DMS 273 (cell line): Measurements from ENCODE around the gene ONECUT2.
"Not testable (repeated sequence)": the region's sequence is repeated elsewhere in the genome, so short reads cannot be mapped to it uniquely, and the experiment has no call there.

Experiments used
- DNase-seq: peaks from one replicate; lab custom pipeline; 2025; ENCODE audit not compliant: unreplicated experiment; lab: John Stamatoyannopoulos, UW

Gene ONECUT2

DNA sequence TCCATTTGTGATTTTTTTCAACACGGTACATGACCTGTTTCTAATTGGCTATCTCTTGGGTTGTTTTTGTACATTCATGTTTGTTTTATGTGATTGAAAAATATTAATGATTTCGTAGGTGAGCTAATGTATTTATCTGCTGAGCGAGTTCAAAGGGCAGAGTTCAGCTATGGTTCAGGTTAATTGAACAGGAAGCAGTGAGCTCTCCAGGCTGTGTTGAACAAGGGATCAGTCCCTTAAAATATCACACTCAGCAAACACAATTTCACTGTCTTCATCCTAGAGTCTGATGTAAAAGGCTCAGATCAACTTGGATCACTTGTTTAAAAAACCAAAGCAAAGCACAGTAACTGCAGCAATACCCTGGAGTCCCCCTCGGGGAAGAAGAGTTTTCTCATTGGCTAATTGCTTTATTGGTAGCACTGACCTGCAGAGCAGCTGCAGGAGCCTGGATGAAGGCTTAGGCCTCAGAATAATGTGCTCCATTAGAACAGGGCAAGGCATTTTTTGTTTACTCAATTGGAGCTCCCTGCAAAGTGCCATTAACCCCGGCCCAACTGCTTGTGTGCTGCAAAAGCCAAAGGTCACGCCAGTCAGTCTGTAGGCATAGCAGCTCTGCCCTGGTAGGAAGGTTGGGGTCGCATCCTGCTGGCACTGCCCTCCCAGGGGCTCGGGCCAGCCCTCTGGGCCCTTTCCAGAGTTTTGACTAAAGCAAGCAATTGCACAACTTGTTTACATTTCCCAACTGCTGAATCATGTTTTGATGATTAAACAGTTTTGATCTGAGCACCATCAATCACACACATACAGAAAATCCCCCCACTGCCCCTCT, 10.5 kb downstream of the ONECUT2 start:
- no peak for DNase-seq

- DNase-seq, result peak; percentile 56
Measured at GRCh38 chr18:57446322-57446721, 11.1 kb downstream of the ONECUT2 start.

- DNase-seq, result no peak
Measured at GRCh38 chr18:57447154-57447621, 12.0 kb downstream of the ONECUT2 start.

- no peak for DNase-seq
Measured at GRCh38 chr18:57455576-57456129, 20.5 kb downstream of the ONECUT2 start.

DNA sequence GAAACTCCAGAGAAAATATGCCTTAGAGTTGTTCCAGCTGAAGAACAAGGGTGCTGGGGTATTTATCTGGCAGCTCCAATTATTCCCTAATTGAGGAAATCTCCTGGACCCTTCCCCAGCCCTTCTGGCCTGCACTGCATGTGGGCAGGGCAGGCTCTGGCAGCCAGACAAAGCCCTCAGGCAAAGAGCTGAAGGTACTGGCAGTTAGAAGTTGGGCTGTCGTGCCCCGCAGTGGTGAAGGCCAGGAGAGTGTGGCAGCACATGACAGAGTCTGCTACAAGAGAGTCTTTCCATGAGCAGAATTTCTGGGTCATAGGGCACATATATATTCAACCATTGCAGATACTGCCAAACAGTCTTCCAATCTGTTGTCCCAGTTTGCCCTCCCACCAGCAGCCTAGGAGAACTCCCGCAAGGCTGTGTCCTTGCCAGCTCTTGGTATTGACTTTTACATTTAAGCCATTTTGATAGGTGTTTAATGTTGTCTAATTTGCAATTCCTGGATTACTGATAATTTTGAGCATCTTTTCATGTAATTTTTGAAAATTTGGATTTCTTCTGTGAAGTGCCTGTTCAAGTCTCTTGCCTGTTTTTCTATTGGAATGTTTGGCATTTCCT, 26.6 kb downstream of the ONECUT2 start:
- DNase-seq, result no peak

DNA sequence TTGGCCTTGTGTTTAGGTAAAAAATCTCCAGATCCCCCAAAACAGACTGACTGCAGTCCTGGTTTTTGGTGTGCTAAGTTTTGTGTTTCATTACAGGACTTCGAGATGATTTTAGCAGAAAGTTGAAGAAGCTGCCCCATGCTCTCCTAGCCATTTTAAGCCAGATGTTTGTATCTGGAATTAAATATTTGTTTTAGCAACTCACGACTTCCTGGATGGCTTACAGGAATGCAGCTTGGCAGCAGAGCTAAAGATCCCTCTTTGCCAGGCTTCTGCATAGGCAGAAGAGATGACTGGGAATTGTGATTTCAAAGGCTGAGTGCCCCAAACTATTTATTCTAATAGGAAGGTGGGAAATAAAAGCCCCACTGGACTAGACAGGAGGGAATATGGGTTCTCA, 31.1 kb downstream of the ONECUT2 start:
- DNase-seq, result peak; percentile 63

GRCh38 chr18:57466745-57467409, 31.7 kb downstream of the ONECUT2 start:
- peak; percentile 79 for DNase-seq

DNA sequence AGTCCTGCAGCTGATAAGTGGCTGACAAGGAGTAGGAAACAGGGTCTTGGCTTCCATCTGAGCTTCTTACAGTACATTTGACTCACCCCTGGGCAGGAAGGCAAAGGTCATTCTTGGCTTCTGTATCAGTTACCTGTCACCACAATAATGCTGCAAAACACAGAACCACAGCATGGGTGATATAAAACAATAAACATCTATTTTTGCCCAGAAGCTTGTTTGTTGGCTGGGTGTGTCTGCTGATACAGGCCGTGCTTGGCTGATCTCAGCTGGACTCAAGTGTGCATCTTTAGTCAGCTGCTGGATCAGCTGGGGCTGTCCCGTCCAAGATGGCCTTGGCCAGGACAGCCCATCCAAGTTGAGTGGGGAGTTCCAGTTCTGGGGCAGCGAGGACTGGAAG, 34.7 kb downstream of the ONECUT2 start:
- no peak for DNase-seq

DNA sequence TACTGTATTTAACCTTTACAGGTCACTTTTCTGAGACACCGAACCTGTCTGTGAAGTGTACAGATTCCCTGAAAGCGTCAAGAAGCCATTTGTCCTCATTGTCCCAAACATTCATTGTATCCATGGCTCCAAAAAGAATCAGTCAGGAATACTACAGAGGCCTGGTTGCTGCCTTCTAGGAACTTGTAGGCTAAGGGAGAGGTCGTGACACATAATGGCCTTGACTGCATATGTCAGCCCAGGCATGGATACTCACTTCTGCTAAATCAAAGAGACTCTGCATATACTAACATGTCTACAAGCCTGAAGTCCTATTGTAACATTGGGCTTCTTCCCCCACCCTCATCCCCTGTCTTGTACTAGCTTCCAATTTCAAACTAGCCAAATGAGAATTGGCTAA, 40.2 kb downstream of the ONECUT2 start:
- no peak for DNase-seq

- DNase-seq, result no peak
Measured at GRCh38 chr18:57475903-57476302, 40.7 kb downstream of the ONECUT2 start.

- DNase-seq, result no peak
Measured at GRCh38 chr18:57480733-57481132, 45.6 kb downstream of the ONECUT2 start.

DNA sequence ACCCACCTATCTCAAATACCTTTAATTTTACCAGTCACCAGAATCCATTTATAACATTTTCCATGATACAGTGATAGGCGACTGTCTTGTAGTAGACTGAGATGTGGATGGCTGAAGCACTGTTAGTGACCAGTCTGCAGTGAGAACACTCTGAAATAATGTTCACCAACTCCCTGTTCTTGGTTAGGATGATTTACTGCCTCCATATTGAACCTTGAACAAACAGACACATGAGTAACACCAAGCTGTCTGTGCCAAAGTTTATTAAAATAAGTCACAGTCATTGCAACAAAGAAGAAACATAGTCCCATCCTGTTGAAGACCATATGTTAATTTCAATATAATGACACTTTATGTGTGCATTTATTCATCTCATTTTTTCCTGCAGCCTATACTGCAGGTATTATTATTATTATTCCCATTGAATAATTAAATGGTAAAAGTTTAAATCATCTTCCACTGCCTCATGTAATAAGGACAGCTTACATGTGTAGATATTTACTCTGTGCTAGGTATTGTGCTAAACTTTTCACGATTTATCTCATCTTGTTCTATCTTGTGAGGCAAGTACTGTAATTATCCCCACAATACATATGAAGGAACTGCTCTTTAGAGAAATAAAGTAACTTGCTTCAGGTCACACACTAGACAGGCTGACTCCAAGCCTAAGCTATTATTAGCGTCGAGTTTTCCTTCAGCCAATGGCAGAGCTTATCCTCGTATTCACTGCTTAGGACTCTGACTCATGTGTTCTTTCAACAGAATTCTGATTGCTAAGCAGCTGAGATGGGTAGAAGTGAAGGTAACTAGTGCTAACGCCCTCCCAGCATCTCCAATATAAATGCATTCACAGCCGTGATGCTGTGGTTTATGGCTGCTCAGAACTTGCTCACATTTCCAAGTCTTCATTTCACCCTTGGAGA, 62.5 kb downstream of the ONECUT2 start:
- peak; percentile 5 for DNase-seq

DNA sequence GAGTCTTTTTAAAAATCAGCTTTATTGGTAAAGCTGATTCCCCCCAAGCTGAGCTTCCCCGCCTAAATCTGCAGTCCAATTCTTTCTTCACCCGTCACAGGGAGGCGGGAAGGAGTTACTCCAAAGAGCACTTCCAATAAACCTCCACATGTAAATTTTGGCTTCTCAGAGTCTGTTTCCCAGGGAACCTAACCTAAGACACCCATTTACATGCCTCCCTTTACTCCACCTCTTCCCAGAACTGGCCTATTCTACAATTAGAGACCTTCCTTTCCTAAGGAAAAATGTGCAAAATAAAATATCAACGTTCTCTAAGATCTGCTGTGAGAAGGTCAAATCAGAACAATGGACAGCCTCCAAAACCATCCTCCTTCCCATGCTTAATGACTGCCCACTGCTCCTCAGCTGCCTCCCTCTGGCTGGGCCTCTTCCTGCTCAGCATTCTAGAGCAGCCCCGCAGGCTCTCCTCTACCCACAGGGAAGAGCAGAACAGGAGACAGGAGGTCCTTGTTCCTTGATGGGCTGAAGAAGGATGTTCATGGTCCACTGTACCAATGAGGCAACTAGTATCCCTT, 63.6 kb downstream of the ONECUT2 start:
- no peak for DNase-seq

DNA sequence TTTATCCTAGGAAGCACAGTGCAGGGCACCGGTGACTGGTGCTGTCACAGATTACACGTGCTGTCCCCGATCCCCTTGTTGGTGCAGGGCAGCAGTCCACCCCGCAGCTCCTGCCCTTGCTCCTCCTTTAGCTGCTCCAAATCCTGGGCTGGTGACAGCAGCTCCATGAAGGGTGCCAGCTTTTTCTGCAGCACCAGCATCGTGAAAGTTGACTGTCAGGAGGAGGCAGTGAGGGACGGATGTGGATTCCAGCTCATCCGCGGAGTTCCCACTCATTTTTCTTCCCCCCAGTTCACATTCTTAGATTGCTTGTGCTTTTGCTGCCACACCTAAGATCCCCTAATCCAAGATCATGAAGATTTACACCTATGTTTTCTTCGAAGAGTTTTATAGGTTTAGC, 67.5 kb downstream of the ONECUT2 start:
- DNase-seq, result no peak

DNA sequence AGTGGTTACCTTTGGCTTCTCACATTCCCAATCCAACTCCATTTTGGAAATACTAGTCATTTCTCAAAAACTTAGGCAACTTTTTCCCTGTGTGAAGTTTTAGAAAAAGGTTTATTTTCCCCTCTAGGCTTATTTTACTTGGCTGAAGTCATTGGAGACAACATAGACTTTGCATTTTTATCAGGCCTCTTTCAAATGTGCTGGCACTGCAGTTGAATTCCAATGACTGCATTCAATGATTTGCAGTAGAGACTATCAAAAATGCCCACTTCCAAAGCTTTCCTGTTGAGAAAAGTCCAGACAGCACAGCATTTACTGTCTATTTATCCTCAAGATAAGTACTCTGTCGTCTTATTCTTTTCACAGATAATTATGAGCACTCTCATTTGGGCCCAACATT, 70.1 kb downstream of the ONECUT2 start:
- no peak for DNase-seq

GRCh38 chr18:57516056-57516455, 80.9 kb downstream of the ONECUT2 start:
- no peak for DNase-seq

- DNase-seq, result no peak
Measured at GRCh38 chr18:57518533-57518932, 83.4 kb downstream of the ONECUT2 start.

DNA sequence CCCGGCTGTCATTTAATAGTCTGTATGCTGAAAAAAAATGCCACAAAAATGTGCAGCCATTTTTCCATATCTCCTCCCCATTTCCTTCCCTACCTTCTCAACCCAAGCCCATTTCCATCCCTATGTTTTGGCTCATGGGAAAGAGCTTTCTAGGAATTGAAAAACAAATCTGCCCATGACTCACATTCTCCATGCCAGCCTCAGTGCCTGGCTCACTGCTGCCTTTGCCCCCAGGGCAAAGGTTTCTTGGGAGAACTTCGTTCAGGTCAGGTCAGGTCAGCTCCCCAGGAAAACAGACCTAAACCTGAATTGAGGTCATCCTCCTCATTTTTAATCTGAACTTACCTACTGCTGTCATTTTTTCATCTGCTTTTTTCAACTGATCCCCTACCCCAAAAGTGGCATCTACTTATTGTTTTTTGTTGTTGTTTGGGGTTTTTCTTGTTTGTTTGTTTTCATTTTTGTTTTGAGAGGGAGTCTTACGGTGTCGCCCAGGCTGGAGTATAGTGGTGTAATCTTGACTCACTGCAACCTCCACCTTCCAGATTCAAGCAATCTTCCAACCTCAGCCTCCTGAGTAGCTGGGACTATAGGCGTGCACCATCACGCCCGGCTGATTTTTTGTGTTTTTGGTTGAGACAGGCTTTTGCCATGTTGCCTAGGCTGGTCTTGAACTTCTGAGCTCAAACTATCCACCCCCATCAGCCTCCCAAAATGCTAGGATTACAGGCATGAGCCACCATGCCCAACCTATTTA, 84.7 kb downstream of the ONECUT2 start:
- DNase-seq, result no peak

DNA sequence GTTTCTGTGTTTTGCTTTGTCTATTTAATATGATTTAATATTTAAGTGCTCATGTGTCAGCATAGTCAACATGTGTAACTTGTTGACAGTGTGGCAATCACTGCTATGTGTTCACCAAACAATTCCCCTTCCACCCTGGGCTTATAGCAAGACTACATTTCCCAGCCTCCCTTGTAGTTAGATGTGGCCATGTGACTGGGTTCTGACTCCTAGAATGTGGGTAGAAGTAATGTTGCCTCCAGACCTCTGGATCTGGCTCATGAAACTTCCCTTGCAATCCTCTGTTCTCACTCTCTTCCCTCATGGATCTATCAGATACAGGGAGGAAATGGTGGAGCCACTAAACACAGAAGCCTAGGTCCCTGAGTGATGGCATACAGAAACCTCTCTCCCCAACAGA, 87.2 kb downstream of the ONECUT2 start:
- not testable (repeated sequence) for DNase-seq
